GM21717 (cell line): Measurements from ENCODE around the gene ANKLE2.
A peak's percentile ranks its signal among the peaks of the same experiment; 100 is the strongest.
"Not testable (repeated sequence)": the region's sequence is repeated elsewhere in the genome, so short reads cannot be mapped to it uniquely, and the experiment has no call there.

ENCODE experiments used
- ATAC-seq: cut with Tn5 transposase; IDR thresholded peaks from one replicate; pipeline ENCODE4 v1.9.1; 2021; ENCODE audit warnings: mild to moderate bottlenecking, moderate library complexity; ENCODE audit not compliant: unreplicated experiment

Gene ANKLE2

GRCh38 chr12:132777614-132778013, 16.0 kb upstream of the ANKLE2 start:
- ATAC-seq: no peak

- ATAC-seq: no peak
Observed at GRCh38 chr12:132776816-132777568, 15.4 kb upstream of the ANKLE2 start.

GRCh38 chr12:132776230-132776625, 14.6 kb upstream of the ANKLE2 start:
- ATAC-seq: not testable (repeated sequence)

- ATAC-seq: no peak
Observed at GRCh38 chr12:132775502-132776229, 14.0 kb upstream of the ANKLE2 start.

DNA sequence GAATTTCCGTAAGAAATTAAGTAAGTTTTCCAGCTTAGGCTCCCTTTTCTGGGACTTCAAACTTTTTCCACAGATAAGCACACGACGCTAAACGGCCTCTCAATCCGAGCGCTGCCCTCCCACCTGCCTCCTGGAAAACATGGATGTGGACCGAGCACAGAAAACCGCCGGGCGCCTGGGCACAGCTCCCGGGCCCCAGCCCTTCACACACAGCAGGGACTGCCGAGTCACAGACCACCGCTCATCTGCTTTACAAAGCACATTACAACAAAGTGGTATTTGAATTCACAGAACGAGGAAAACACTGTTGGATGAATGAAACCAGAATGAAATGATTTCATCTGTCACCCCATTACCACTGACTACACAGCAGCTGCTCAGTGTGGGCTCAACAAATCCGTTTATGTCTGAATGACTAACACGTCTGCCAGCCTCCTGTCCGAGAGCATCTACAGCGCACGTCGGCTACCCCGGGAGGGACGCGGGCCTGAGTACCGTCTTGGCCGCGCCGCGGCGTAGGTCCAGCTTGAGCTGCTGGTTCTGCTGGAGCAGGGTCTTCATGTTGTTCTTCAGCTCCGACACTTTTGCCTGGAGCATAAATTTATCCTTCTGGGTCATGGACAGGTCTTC, 13.1 kb upstream of the ANKLE2 start:
- ATAC-seq: no peak

DNA sequence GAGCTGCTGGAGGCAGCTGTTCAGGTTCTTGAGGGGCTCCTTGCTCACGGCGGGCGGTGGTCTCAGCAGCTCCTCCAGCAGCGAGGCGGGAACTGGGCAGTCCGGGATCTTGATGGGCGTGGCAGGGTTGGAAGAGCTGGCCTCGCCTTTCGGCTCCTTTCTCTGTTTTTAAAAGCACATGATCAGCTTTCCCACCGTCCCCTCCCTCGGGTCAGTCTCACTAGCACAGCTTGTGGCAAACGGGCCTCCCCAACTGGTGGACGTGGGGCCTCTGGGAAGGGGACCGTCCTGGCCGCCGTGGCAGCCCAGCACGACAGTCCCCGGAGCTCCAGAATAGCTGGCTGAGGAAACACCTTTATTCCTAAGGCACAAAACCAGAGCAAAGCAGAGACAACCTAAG, 12.5 kb upstream of the ANKLE2 start:
- no peak for ATAC-seq

DNA sequence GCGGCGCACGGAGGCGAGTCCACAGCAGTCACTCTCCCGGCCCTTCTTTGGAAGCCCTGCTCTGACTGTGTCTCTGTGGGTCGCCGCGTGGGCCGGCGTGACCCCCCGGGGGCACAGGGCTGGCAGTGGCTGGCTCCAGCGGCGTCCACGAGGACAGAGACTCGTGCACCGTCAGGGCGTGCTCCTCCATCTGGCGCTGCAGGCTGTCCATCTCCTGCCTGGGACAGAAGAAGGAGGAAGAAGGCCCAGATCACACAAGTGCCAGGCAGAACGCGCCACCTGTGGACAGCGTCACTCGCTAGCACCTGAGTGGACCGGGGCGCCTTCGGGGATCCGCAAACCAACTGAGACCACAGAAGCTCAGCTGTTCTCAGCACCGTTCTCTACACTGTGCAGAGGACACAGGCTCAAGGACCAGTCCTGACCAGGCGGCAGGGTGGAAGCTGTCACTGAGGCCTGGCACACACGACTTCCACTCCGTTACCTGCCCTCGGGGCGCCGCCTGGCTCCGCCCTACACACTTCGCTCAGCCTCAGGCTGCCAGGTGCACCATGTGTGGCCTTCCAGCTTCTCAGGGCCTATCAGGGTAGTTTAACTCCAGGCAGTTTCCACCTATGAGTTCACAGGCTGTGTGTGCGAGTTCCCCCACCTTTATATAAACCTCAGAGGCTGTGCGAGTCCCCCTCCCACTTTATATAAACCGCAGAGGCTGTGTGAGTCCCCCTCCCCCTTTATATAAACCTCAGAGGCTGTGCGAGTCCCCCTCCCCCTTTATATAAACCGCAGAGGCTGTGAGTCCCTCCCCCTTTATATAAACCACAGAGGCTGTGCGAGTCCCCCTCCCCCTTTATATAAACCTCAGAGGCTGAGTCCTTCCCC, 11.7 kb upstream of the ANKLE2 start:
- no peak for ATAC-seq

DNA sequence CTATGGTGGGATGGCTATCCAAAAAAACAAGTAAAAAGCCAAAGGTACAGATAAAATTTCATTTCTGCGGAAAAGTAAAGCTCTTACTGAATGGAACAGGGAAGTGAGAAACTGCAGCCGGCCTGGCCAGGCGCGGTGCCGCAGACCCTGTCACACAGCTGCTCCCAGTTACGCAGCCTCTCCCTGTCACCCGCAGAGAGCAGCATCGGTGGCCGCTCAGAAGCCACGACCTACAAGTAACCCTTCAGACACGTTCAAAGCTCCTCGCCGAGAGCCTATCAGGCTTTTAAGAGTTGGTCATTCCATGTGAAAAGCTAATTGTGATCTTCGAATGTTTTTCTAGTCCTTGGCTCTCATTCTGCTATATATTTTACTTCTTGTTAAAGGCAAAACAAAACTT, 11.0 kb upstream of the ANKLE2 start:
- peak; percentile 42 for ATAC-seq

DNA sequence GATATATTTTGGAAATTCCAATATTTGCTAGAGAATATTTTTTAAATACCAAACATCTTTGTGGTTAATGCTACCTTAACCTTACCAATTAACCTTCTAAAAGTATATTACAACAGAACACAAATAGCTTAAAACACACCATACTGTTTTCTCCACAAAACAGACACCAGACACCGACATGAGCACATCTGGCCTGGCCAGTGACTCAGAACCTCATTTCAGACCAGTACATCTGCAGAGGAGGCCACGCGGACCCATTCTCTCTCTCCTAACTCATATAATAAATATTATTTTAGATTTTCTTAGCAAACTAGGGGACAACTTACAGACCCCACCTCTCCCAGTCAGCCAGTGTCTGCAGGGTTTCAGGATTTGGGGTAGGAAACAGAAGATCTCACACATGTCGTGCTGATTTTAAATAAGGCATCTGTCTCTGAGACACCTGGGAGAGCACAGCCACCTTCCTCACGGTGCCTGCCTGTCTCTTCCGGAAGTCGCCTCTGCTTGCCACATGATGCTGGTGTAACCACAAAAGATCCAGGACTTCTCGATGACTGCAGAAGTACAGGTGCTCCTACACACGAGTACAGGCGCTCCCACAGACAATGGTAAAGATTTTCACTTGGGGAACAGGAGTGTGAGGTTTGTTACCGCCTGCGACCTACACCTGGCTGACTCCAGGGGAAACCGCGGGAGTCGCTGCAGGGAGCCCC, 9.7 kb upstream of the ANKLE2 start:
- ATAC-seq: peak; percentile 57

DNA sequence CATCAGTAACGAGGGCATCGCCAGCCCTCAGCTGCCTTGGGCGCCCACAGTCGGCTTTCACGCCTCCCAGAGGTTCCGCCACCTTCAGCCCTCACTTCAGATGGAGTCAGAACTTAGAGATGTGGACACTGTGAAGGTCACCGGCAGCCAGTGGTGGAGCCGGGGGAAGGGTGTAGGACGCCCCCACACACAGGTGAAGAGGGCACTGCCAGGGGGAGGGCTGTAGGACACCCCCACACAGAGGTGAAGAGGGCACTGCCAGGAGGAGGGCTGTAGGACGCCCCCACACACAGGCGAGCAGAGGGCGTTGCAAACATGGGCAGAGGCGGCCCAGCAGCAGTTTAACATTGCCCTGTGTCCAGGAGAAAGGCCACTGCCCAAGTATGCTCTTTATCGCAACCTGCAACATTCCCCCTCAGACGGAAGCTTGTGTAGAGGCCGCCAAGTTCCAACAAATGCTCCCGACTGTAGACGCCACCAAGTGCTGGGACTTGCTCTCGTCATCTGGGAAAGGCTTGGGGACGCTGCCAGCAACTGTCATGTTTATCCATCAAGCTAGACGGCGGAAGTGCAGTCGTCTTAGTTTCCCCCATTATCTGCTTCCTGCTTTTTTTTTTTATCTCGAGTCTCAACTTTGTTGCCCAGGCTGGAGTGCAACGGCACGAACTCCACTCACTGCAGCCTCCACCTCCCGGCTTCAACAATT, 4.9 kb upstream of the ANKLE2 start:
- no peak for ATAC-seq

- ATAC-seq: no peak
Observed at GRCh38 chr12:132765361-132765760, 3.7 kb upstream of the ANKLE2 start.

- ATAC-seq: no peak
Observed at GRCh38 chr12:132764231-132764630, 2.6 kb upstream of the ANKLE2 start.

DNA sequence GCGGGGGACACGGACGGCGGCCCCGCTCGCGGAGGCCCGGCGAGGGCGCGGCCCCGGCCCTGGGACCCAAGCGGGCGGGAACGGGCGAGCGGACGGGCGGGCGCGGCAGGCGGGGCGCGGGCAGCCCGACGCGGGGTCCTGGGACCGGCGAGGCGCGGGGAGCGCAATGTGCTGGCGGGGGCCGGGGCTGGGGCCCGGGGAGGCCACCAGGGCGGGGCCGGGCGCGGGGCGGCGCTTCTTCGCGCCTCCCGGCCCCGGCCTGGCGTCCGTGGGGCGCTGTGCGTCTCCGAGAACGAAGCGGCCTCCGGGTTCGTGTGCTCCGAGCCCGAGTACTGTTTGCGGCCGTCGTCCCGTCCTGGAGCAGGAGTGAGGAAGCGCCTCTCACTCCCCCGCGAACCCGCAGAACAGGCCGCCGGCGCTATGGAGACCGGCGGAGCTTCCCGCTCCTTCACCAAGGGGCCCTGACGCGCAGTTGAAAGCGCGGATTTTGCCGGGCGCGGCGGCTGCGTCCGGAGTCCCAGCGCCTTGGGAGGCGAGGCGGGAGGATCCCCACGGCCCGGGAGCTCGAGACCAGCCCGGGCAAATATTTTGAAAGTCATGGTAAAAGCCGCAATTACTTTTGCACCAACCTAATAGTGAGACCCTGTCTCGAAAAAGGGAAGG, 420 bp upstream of the ANKLE2 start:
- peak; percentile 70 for ATAC-seq

- ATAC-seq: no peak
Observed at GRCh38 chr12:132759359-132759758, 2.3 kb downstream of the ANKLE2 start.

DNA sequence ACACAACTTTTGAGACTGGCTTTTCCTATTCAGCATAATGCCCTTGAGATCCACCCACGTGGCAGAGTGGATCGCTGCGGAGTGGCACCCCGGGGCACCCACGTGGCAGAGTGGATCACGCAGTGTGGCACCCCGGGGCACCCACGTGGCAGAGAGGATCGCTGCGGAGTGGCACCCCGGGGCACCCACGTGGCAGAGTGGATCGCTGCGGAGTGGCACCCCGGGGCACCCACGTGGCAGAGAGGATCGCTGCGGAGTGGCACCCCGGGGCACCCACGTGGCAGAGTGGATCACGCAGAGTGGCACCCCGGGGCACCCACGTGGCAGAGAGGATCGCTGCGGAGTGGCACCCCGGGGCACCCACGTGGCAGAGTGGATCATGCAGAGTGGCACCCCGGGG, 2.8 kb downstream of the ANKLE2 start:
- ATAC-seq: not testable (repeated sequence)

- ATAC-seq: no peak
Observed at GRCh38 chr12:132754160-132754932, 7.3 kb downstream of the ANKLE2 start.

- not testable (repeated sequence) for ATAC-seq
Observed at GRCh38 chr12:132753670-132754069, 8.0 kb downstream of the ANKLE2 start.

DNA sequence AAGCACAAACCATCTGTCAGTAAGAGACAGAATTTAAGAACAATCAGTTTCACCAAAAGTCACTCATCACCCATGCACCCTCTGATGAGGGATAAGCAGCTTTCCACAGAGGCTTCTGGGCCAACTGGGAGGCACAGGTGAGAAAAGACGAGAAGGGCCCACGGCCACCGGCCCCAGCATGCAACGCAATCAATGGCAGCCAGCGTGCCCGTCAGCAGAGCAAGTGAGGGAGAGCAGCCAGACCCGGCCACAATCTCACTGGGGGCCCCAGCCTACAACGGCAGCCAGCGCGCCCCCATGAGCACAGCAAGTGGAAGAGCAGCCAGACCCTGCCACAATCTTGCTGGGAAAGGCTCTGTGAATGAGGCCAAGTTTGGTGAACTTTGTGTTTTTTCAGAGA, 13.3 kb downstream of the ANKLE2 start:
- no peak for ATAC-seq
